GM12878 (cell line): Measurements from ENCODE around the gene FARSB. TPM values are rescaled to one million over a fixed set of nuclear protein-coding genes. Genes with fewer than 3 reads are reported as not detected.

ENCODE experiments used
- ATAC-seq: fragments of 200-7000 bp; cut with Tn5 transposase; 3 replicates; pipeline ENCODE4 v1.9.1; 2020; ENCODE audit warnings: mild to moderate bottlenecking, moderate library complexity
- BruUV-seq: library from RNA; stranded (reverse); fragments of 400-500 nt; replicated peaks from 2 replicates; lab custom pipeline; 2021; lab: Mats Ljungman, UMichigan
- CTCF ChIA-PET: fragments of 300-600 bp; sonication (Branson Sonifier 250); formaldehyde crosslinking; extraction: SDS; loops from one replicate; lab custom pipeline; 2021; ENCODE audit warnings: inconsistent platforms; lab: Yijun Ruan, JAX
- POLR2A ChIA-PET: fragments of 350-600 bp; formaldehyde crosslinking; extraction: SDS; loops from one replicate; lab custom pipeline; 2021; ENCODE audit warnings: inconsistent platforms; lab: Charles Lee
- RAD21 ChIA-PET: fragments of 300-600 bp; sonication (Branson Sonifier 250); formaldehyde crosslinking; loops from one replicate; lab custom pipeline; 2023; ENCODE audit warnings: antibody characterized with exemption; ENCODE audit not compliant: unreplicated experiment; lab: Charles Lee
- SMC1A ChIA-PET: fragments of 300-600 bp; sonication (Branson Sonifier 250); formaldehyde crosslinking; loops from one replicate; lab custom pipeline; 2023; ENCODE audit not compliant: unreplicated experiment, uncharacterized antibody; lab: Charles Lee
- DNase-seq: peaks from one replicate; pipeline ENCODE4 v3.0.0-alpha.2; 2011; ENCODE audit warnings: low read depth, low spot score
- FAIRE-seq: peaks from 3 replicates; lab custom pipeline; 2011; peaks lifted over from hg19 to GRCh38; lab: Jason Lieb, UNC
- H2AFZ ChIP-seq: 2 replicates; pipeline ENCODE4 v1.6.0; 2011; ENCODE audit warnings: low read depth, low read length, control low read depth; ENCODE audit not compliant: control insufficient read depth
- H3K27ac ChIP-seq: 2 replicates; pipeline ENCODE4 v1.5.1; 2011; ENCODE audit warnings: control low read depth; ENCODE audit not compliant: control insufficient read depth, insufficient read depth
- H3K27me3 ChIP-seq, 2 experiments: replicated peaks in 1 of 2; 2 replicates each; pipeline versions ENCODE4 v1.6.0 to v1.6.1; 2011; ENCODE audit warnings: low read length in 1 of 2; ENCODE audit not compliant: control insufficient read depth in 2 of 2, insufficient read depth in 2 of 2
- H3K36me3 ChIP-seq, 2 experiments: 2 replicates each; pipeline ENCODE4 v1.5.1; 2011; ENCODE audit warnings: low read length in 1 of 2; ENCODE audit not compliant: control insufficient read depth in 2 of 2, insufficient read depth in 2 of 2
- H3K4me1 ChIP-seq: 2 replicates; pipeline ENCODE4 v1.6.1; 2011; ENCODE audit warnings: mild to moderate bottlenecking, low read length, moderate library complexity, mixed read lengths; ENCODE audit not compliant: control insufficient read depth, insufficient read depth
- H3K4me2 ChIP-seq: 2 replicates; pipeline ENCODE4 v1.6.0; 2011; ENCODE audit warnings: control low read depth; ENCODE audit not compliant: control insufficient read depth, insufficient read depth
- H3K4me3 ChIP-seq: fragments of 200-600 bp; sonication (generic); 2 replicates; pipeline ENCODE4 v1.5.1; 2016
- H3K79me2 ChIP-seq: 2 replicates; pipeline ENCODE4 v1.6.0; 2011; ENCODE audit warnings: low read length; ENCODE audit not compliant: control insufficient read depth, insufficient read depth
- H3K9ac ChIP-seq: 2 replicates; pipeline ENCODE4 v1.8.0; 2011; ENCODE audit warnings: low read length, control low read depth, mixed read lengths; ENCODE audit not compliant: control insufficient read depth, insufficient read depth
- H3K9me3 ChIP-seq: replicated peaks from 3 replicates; pipeline ENCODE4 v1.5.1; 2011; ENCODE audit warnings: mild to moderate bottlenecking, low read length; ENCODE audit not compliant: control insufficient read depth, insufficient read depth
- H4K20me1 ChIP-seq: 2 replicates; pipeline ENCODE4 v1.6.0; 2011; ENCODE audit not compliant: control insufficient read depth, insufficient read depth
- CUX1 ChIP-seq: IDR thresholded peaks from 2 replicates; pipeline ENCODE4 v1.6.1; 2012; ENCODE audit warnings: improper control_type of control experiment, low read depth, low read length; ENCODE audit not compliant: insufficient replicate concordance
- IRF4 ChIP-seq: IDR thresholded peaks from 2 replicates; pipeline ENCODE4 v1.6.1; 2011; ENCODE audit warnings: low read depth, low read length
- RAD51 ChIP-seq: fragments of 450-650 bp; IDR thresholded peaks from 2 replicates; pipeline ENCODE4 v1.6.1; 2016; ENCODE audit warnings: moderate library complexity, mild to moderate bottlenecking, inconsistent platforms
- RCOR1 ChIP-seq: conservative IDR thresholded peaks from 2 replicates; pipeline ENCODE4 v1.6.1; 2012; ENCODE audit warnings: low read depth, low read length, improper control_type of control experiment
- SRF ChIP-seq, 2 experiments: IDR thresholded peaks; 2 replicates each; pipeline ENCODE4 v1.6.1; 2011; ENCODE audit warnings: low read depth in 2 of 2, low read length in 2 of 2, mild to moderate bottlenecking in 1 of 2, moderate library complexity in 1 of 2
- TBL1XR1 ChIP-seq: IDR thresholded peaks from 2 replicates; pipeline ENCODE4 v1.6.1; 2012; ENCODE audit warnings: low read depth, low read length, improper control_type of control experiment
- YBX1 ChIP-seq: fragments of 450-650 bp; IDR thresholded peaks from 2 replicates; pipeline ENCODE4 v1.6.1; 2016; ENCODE audit warnings: antibody characterized with exemption
- ZNF217 ChIP-seq: fragments of 450-650 bp; IDR thresholded peaks from 2 replicates; pipeline ENCODE4 v1.6.1; 2017; ENCODE audit warnings: antibody characterized with exemption, mild to moderate bottlenecking
- ZNF384 ChIP-seq: IDR thresholded peaks from 2 replicates; pipeline ENCODE4 v1.6.1; 2012; ENCODE audit warnings: low read depth, mild to moderate bottlenecking, low read length, improper control_type of control experiment, borderline replicate concordance
- ZZZ3 ChIP-seq: IDR thresholded peaks from 2 replicates; pipeline ENCODE4 v1.6.1; 2011; ENCODE audit warnings: low read depth; ENCODE audit not compliant: control insufficient read depth, insufficient read length
- WGBS: methylation state at CpG from one replicate; pipeline ENCODE4 v1.1.6; 2016; ENCODE audit warnings: low lambda C conversion rate; ENCODE audit not compliant: insufficient replicate concordance, insufficient coverage; ENCODE audit errors: missing lambda C conversion rate; 5-methylcytosine and 5-hydroxymethylcytosine counted together
- in situ Hi-C: fragments of 300-500 bp; cut with MboI; formaldehyde crosslinking; loops from 9 replicates; pipeline ENCODE4 v1.14.3; 2018; ENCODE audit warnings: mixed read lengths
- intact Hi-C: fragments of 100-400 bp; cut with micrococcal nuclease; formaldehyde crosslinking; loops from one replicate; pipeline ENCODE4 v1.14.2; 2022; ENCODE audit not compliant: unreplicated experiment
- polyA plus RNA-seq, 11 experiments: library from polyadenylated mRNA; depleted of rRNA in 4 of 11; unstranded in 6 of 11; stranded (reverse) in 5 of 11; fragments of >200 nt; fragmentation: Nextera tagmentation in 4 of 11; fragmentation: Illumina TruSeq in 1 of 11; extraction: Ambion mirVana in 4 of 11; extraction: Trizol in 1 of 11; gene quantifications; 1 replicate in 1 of 11; 2 replicates in 10 of 11; pipeline versions ENCODE4 v1.2.1 to v1.2.3, GENCODE V29; 2011 to 2016; ENCODE audit warnings: inconsistent platforms in 2 of 11, missing spikeins in 2 of 11, low read depth in 1 of 11
- total RNA-seq, 4 experiments: library from RNA; depleted of rRNA in 3 of 4; stranded (reverse); fragments of >200 nt in 3 of 4; fragmentation: Illumina TruSeq in 1 of 4; extraction: Trizol in 1 of 4; gene quantifications; 2 replicates each; pipeline versions ENCODE4 v1.2.1 to v1.2.3, GENCODE V29; 2013 to 2021

FARSB gene
- total and polyA plus RNA-seq, 10 of the 15 experiments (the other 5 are each of a cell fraction or from before 2014, with no cell fraction given) = 32.4 to 127 (median 73.8) TPM

- no peaks in the 10 kb centered on the region for H4K20me1 ChIP-seq
- ChIA-PET SMC1A (interaction anchor here (0.7 to 1.5 kb wide), 5 partner anchors 10 to 227 kb away, joined by 3 to 7 read pairs (median 5); no protein-coding TSS in a partner anchor), CTCF (interaction anchor here (0.7 to 2.4 kb wide), 6 partner anchors 9 to 227 kb away, joined by 3 to 13 read pairs (median 5); no protein-coding TSS in a partner anchor), RAD21 (interaction anchor here (0.7 to 1.5 kb wide), 4 partner anchors 209 to 486 kb away, joined by 3 to 7 read pairs (median 4); no protein-coding TSS in a partner anchor), POLR2A (no interaction called here)
- in situ Hi-C loops = no loop called here
- no peaks in the 10 kb centered on the region; a peak in 1 of 4 replicates for H3K36me3 ChIP-seq
- no peaks in the 10 kb centered on the region for H3K27me3 ChIP-seq
- no peak overlapping the region for H3K4me3 ChIP-seq
- WGBS = 43% methylated on average over 1 of the region's 1 CpG
- DNase-seq (no peak), FAIRE-seq (no peak), ATAC-seq (no peak)
- no peak overlapping the region for H3K27ac ChIP-seq
- TF ChIP-seq ZNF384 = no peak
- no peak for TF ChIP-seq RAD51
- no peak for TF ChIP-seq YBX1
- no peak for TF ChIP-seq ZNF217
- TF ChIP-seq IRF4 = no peak
- TF ChIP-seq TBL1XR1 = no peak
- TF ChIP-seq CUX1 = no peak
- no peak for TF ChIP-seq RCOR1
- TF ChIP-seq ZZZ3 = no peak
- TF ChIP-seq SRF (IDR thresholded peaks at IDR 0.05; ENCODE audit: low read depth in 2 of 2, low read length in 2 of 2) = no peak
- H3K79me2 ChIP-seq = no peaks in the 10 kb centered on the region
- no TSS peak for BruUV-seq
- H3K9me3 ChIP-seq = no peaks in the 10 kb centered on the region
- no peak overlapping the region for H3K9ac ChIP-seq
- no peak overlapping the region for H3K4me2 ChIP-seq
- intact Hi-C loops = no loop called here
- no peaks in the 10 kb centered on the region for H3K4me1 ChIP-seq
- no peak overlapping the region for H2AFZ ChIP-seq
Measured at GRCh38 chr2:222544661-222545060, 111.2 kb downstream of the FARSB start.
